Activated CD8-positive, alpha-beta T cell treated with anti-CD3 and anti-CD28 coated beads for 36 hours (primary cell): Measurements from ENCODE around the gene PREB. TPM values are rescaled to one million over a fixed set of nuclear protein-coding genes. Genes with fewer than 3 reads are reported as not detected.
"Not testable (repeated sequence)": the region's sequence is repeated elsewhere in the genome, so short reads cannot be mapped to it uniquely, and the experiment has no call there.

Source experiments
- ATAC-seq: fragments of 200-7000 bp; cut with Tn5 transposase; one replicate; pipeline ENCODE4 v1.10.0; 2021; ENCODE audit warnings: mild to moderate bottlenecking, moderate library complexity
- CTCF ChIA-PET: fragments of 350-600 bp; sonication (Branson Sonifier 250); formaldehyde crosslinking; loops from one replicate; lab custom pipeline; 2021; ENCODE audit warnings: antibody characterized with exemption; lab: Charles Lee
- POLR2A ChIA-PET: fragments of 350-600 bp; sonication (Branson Sonifier 250); formaldehyde crosslinking; loops from one replicate; lab custom pipeline; 2021; ENCODE audit warnings: antibody characterized with exemption; lab: Charles Lee
- DNase-seq: peaks from one replicate; pipeline ENCODE4 v3.0.0-alpha.2; 2020
- H3K27ac Mint-ChIP-seq: one replicate; pipeline ENCODE4 v1.8.0; 2021; ENCODE audit warnings: mild to moderate bottlenecking, mixed read lengths
- H3K27me3 Mint-ChIP-seq: one replicate; pipeline ENCODE4 v1.8.0; 2021; ENCODE audit warnings: mixed read lengths
- H3K36me3 Mint-ChIP-seq: one replicate; pipeline ENCODE4 v1.8.0; 2021; ENCODE audit warnings: low read depth, mixed read lengths
- H3K4me1 Mint-ChIP-seq: one replicate; pipeline ENCODE4 v1.8.0; 2021; ENCODE audit warnings: low read depth, mixed read lengths
- H3K4me3 Mint-ChIP-seq: one replicate; pipeline ENCODE4 v1.8.0; 2021; ENCODE audit warnings: mild to moderate bottlenecking, moderate library complexity, mixed read lengths
- H3K9me3 Mint-ChIP-seq: one replicate; pipeline ENCODE4 v1.8.0; 2021; ENCODE audit warnings: mixed read lengths
- CTCF ChIP-seq: fragments of 200-600 bp; IDR thresholded peaks from one replicate; pipeline ENCODE4 v1.8.0; 2022; ENCODE audit warnings: antibody characterized with exemption, mild to moderate bottlenecking
- intact Hi-C: fragments of 100-400 bp; cut with micrococcal nuclease; formaldehyde crosslinking; loops from one replicate; pipeline ENCODE4 v1.10.0; 2022
- total RNA-seq, 2 experiments: library from RNA; stranded (reverse); gene quantifications; one replicate each; pipeline ENCODE4 v1.2.3, GENCODE V29; 2021

PREB gene
- total RNA-seq, 2 experiments from 2014 or later = 60.5 to 63.2 TPM

- DNase-seq (no peak), ATAC-seq (no peak)
- Mint-ChIP-seq H3K4me3 (no peak overlapping the region), H3K4me1 (peaks cover 9% of the 10 kb centered on the region), H3K36me3 (peaks cover 5% of the 10 kb centered on the region), H3K27ac (no peak overlapping the region), H3K27me3 (peaks cover 1% of the 10 kb centered on the region), H3K9me3 (no peaks in the 10 kb centered on the region)
- ChIA-PET CTCF (interaction anchor here (1.4 to 2.2 kb wide), 4 partner anchors 8 to 155 kb away, joined by 5 to 10 read pairs (median 7); no protein-coding TSS in a partner anchor), POLR2A (interaction anchor here (1.6 to 3.8 kb wide), 2 partner anchors 8 to 28 kb away, joined by 3 to 28 read pairs; partner anchors contain the start of gene PREB)
- TF ChIP-seq CTCF = no peak
- intact Hi-C loops = no loop called here
Observed at GRCh38 chr2:27125104-27125503, 9.3 kb downstream of the PREB start.

GRCh38 chr2:27123302-27124150 is 10.9 kb downstream of the PREB start, which contains the start of gene ABHD1:
ABHD1 (plus strand) TSS chr2:27123815; CDS start chr2:27123949, 134 bp downstream.
- ChIA-PET POLR2A (interaction anchor here (0.6 to 3.8 kb wide), 5 partner anchors 10 to 88 kb away, joined by 3 to 28 read pairs (median 3); partner anchors contain the start of genes ATRAID, PREB and SLC5A6), CTCF (interaction anchor here (0.8 to 2.3 kb wide), 9 partner anchors 9 to 277 kb away, joined by 3 to 10 read pairs (median 5); partner anchors contain the start of genes ATRAID and SLC5A6)
- TF ChIP-seq CTCF = no peak
- Mint-ChIP-seq H3K4me1 (peaks cover 14% of the 10 kb centered on the region), H3K36me3 (no peaks in the 10 kb centered on the region), H3K27me3 (peaks cover 12% of the 10 kb centered on the region), H3K9me3 (no peaks in the 10 kb centered on the region), H3K27ac (peak within 1 kb of the TSS; percentile 72), H3K4me3 (peak within 1 kb of the TSS; percentile 73)
- intact Hi-C loops = no loop called here
- DNase-seq (peak; percentile 58), ATAC-seq (peak; percentile 79)

- ChIA-PET CTCF (interaction anchor here (1.1 to 2.3 kb wide), 4 partner anchors 68 to 277 kb away, joined by 3 to 8 read pairs (median 5); partner anchors contain the start of genes ATRAID and SLC5A6), POLR2A (interaction anchor here (0.8 to 3.8 kb wide), 2 partner anchors 10 to 89 kb away, joined by 5 to 28 read pairs; partner anchors contain the start of genes ATRAID, PREB and SLC5A6)
- TF ChIP-seq CTCF = no peak
- no peaks in the 10 kb centered on the region for H3K36me3 Mint-ChIP-seq
- intact Hi-C loops = no loop called here
- peak overlapping the region; percentile 73 for H3K4me3 Mint-ChIP-seq
- peaks cover 18% of the 10 kb centered on the region for H3K4me1 Mint-ChIP-seq
- H3K9me3 Mint-ChIP-seq = no peaks in the 10 kb centered on the region
- H3K27me3 Mint-ChIP-seq = peaks cover 17% of the 10 kb centered on the region
- DNase-seq (no peak), ATAC-seq (no peak)
- H3K27ac Mint-ChIP-seq = no peak overlapping the region
Observed at GRCh38 chr2:27122791-27123190, 11.6 kb downstream of the PREB start.

DNA sequence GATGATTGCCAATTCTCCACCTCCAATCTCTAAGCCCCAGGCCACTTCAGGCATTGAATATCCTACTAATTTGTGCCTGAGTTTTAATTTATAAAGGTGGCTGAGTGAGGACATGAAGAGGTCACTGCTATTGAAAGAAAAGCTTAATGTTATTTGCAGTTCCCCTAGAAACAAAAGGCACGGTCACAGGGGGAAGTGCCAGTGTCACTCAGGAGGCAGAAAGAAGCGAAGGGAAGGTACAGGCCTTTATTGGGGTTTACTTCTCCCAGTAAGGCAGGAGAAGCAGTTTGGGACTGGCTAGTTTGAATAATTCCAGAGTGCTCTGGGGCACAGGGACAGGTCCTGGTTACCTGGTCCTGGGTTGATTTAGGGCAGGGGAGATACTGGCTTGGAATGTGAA is 12.5 kb downstream of the PREB start:
- Mint-ChIP-seq H3K36me3 (no peaks in the 10 kb centered on the region), H3K4me1 (peaks cover 18% of the 10 kb centered on the region), H3K27me3 (peaks cover 22% of the 10 kb centered on the region), H3K27ac (no peak overlapping the region), H3K9me3 (no peaks in the 10 kb centered on the region), H3K4me3 (no peak overlapping the region)
- TF ChIP-seq CTCF = no peak
- ChIA-PET POLR2A (interaction anchor here (3.8 kb wide), 1 partner anchor 11 kb away, joined by 28 read pairs; the partner anchor contains the start of gene PREB), CTCF (no interaction called here)
- ATAC-seq = no peak
- intact Hi-C loops = no loop called here
- DNase-seq = no peak

GRCh38 chr2:27119330-27119670 is 15.1 kb downstream of the PREB start:
- peaks cover 23% of the 10 kb centered on the region for H3K27me3 Mint-ChIP-seq
- H3K27ac Mint-ChIP-seq = peak overlapping the region; percentile 22
- H3K4me1 Mint-ChIP-seq = peaks cover 18% of the 10 kb centered on the region
- H3K9me3 Mint-ChIP-seq, intact Hi-C loops, H3K36me3 Mint-ChIP-seq, POLR2A ChIA-PET, DNase-seq, CTCF ChIA-PET: not testable (repeated sequence)
- peak overlapping the region; percentile 77 for H3K4me3 Mint-ChIP-seq
- peak; percentile 19 for ATAC-seq
